Endothelial cell of umbilical vein (primary cell): Measurements from ENCODE around the gene GPR78.

Experiments
- CTCF ChIP-seq, 2 donors: IDR thresholded peaks; 1 replicate in 1 of 2; 2 replicates in 1 of 2; pipeline ENCODE4 v1.5.1; 2011; ENCODE audit warnings: low read length in 2 of 2, mild to moderate bottlenecking in 2 of 2, moderate library complexity in 2 of 2, control low read depth in 1 of 2, inconsistent platforms in 1 of 2, low read depth in 1 of 2; ENCODE audit not compliant: insufficient read depth in 1 of 2; ENCODE audit errors: extremely low read depth in 1 of 2
- EZH2 ChIP-seq: IDR thresholded peaks from 2 replicates; pipeline ENCODE4 v1.6.1; 2012; ENCODE audit warnings: borderline replicate concordance, low read depth, mild to moderate bottlenecking, moderate library complexity, low read length, inconsistent platforms; ENCODE audit not compliant: severe bottlenecking
- FOS ChIP-seq: IDR thresholded peaks from 2 replicates; pipeline ENCODE4 v1.6.1; 2011; ENCODE audit warnings: mild to moderate bottlenecking, low read length, moderate library complexity, borderline replicate concordance; ENCODE audit not compliant: insufficient read depth
- MAX ChIP-seq: IDR thresholded peaks from 2 replicates; pipeline ENCODE4 v1.6.1; 2011; ENCODE audit not compliant: insufficient read depth, insufficient read length
- POLR2A ChIP-seq: IDR thresholded peaks from 2 replicates; pipeline ENCODE4 v1.6.1; 2012; ENCODE audit warnings: low read depth, mild to moderate bottlenecking, control low read depth, low read length
- POLR2AphosphoS5 ChIP-seq: IDR thresholded peaks from 2 replicates; pipeline ENCODE4 v1.6.1; 2012; ENCODE audit warnings: low read depth, mild to moderate bottlenecking, control low read depth, low read length, moderate library complexity; ENCODE audit not compliant: insufficient read depth

GRCh38 chr4:8541981-8542715 lies 38.0 kb upstream of the GPR78 start:
- TF ChIP-seq POLR2AphosphoS5 (no peak), POLR2A (no peak), EZH2 (no peak), FOS (no peak), CTCF (IDR thresholded peaks at IDR 0.05; ENCODE audit: extremely low read depth in 1 of 2, insufficient read depth in 1 of 2, low read depth in 1 of 2, low read length in 2 of 2) (no peak), MAX (no peak)
